ENCODE results near the gene FAAP100.

- TF ChIP-seq POLR2A (IDR thresholded peaks at IDR 0.05) (no peak), CTCF (IDR thresholded peaks at IDR 0.05) (no peak)
Measured at GRCh38 chr17:81550830-81551457, 1.2 kb downstream of the FAAP100 start.
